Endometrium (tissue), 2 donors: ENCODE data around the gene CUL4A.

Experiments
- FAIRE-seq: peaks from 2 replicates; lab custom pipeline; 2012; peaks lifted over from hg19 to GRCh38; lab: Jason Lieb, UNC
- donor health status: control.
- donor health status: control.

The CUL4A gene

GRCh38 chr13:113179374-113180230, 29.8 kb upstream of the CUL4A start:
- FAIRE-seq, result no peak

- no peak for FAIRE-seq
Measured at GRCh38 chr13:113182046-113182445, 27.4 kb upstream of the CUL4A start.

GRCh38 chr13:113183450-113184129, 25.8 kb upstream of the CUL4A start:
- FAIRE-seq, result no peak

GRCh38 chr13:113184568-113185440, 24.6 kb upstream of the CUL4A start:
- FAIRE-seq, result no peak

GRCh38 chr13:113186061-113186900, 23.1 kb upstream of the CUL4A start:
- FAIRE-seq, result no peak

- FAIRE-seq, result no peak
Measured at GRCh38 chr13:113187263-113187669, 22.1 kb upstream of the CUL4A start.

GRCh38 chr13:113187883-113188665, 21.3 kb upstream of the CUL4A start:
- FAIRE-seq, result no peak

GRCh38 chr13:113190181-113190580, 19.2 kb upstream of the CUL4A start:
- FAIRE-seq, result no peak

- FAIRE-seq, result no peak
Measured at GRCh38 chr13:113192279-113192678, 17.1 kb upstream of the CUL4A start.

GRCh38 chr13:113192902-113193301, 16.5 kb upstream of the CUL4A start:
- no peak for FAIRE-seq

- no peak for FAIRE-seq
Measured at GRCh38 chr13:113195360-113195759, 14.1 kb upstream of the CUL4A start.

- FAIRE-seq, result no peak
Measured at GRCh38 chr13:113196970-113197737, 12.3 kb upstream of the CUL4A start.

- FAIRE-seq, result no peak
Measured at GRCh38 chr13:113201815-113202214, 7.6 kb upstream of the CUL4A start.

GRCh38 chr13:113202912-113203311, 6.5 kb upstream of the CUL4A start:
- no peak for FAIRE-seq

- no peak for FAIRE-seq
Measured at GRCh38 chr13:113203507-113204377, 5.7 kb upstream of the CUL4A start.

GRCh38 chr13:113204378-113204734, 5.1 kb upstream of the CUL4A start:
- no peak for FAIRE-seq

- no peak for FAIRE-seq
Measured at GRCh38 chr13:113205428-113205931, 3.9 kb upstream of the CUL4A start.

- no peak for FAIRE-seq
Measured at GRCh38 chr13:113207460-113207859, 2.0 kb upstream of the CUL4A start.

- FAIRE-seq, result no peak
Measured at GRCh38 chr13:113207890-113208420, 1.5 kb upstream of the CUL4A start.
